IMR-90 (cell line): ENCODE data around the gene SGMS1. TPM values are rescaled to one million over a fixed set of nuclear protein-coding genes. Genes with fewer than 3 reads are reported as not detected.

Source experiments
- ATAC-seq: fragments of 200-7000 bp; cut with Tn5 transposase; 2 replicates; pipeline ENCODE4 v1.9.1; 2020; ENCODE audit warnings: low read depth, mild to moderate bottlenecking, moderate library complexity
- BruUV-seq: library from RNA; stranded (reverse); fragments of 400-500 nt; replicated peaks from 2 replicates; lab custom pipeline; 2021; lab: Mats Ljungman, UMichigan
- CTCF ChIA-PET: fragments of 300-600 bp; formaldehyde crosslinking; extraction: SDS; loops from one replicate; lab custom pipeline; 2021; ENCODE audit warnings: antibody characterized with exemption; lab: Yijun Ruan, JAX
- POLR2A ChIA-PET: fragments of 300-600 bp; sonication (Branson Sonifier 250); formaldehyde crosslinking; loops from one replicate; lab custom pipeline; 2022; ENCODE audit warnings: antibody characterized with exemption; ENCODE audit not compliant: unreplicated experiment; lab: Charles Lee
- DNase-seq: peaks from one replicate; pipeline ENCODE4 v3.0.0; 2013
- H2AFZ ChIP-seq: replicated peaks from 2 replicates; pipeline ENCODE3; 2013; ENCODE audit warnings: low read length, mild to moderate bottlenecking; ENCODE audit not compliant: poor library complexity
- H2AK5ac ChIP-seq: 2 replicates; pipeline ENCODE4 v1.6.1; 2013; ENCODE audit warnings: low read depth, low read length, inconsistent platforms
- H2AK9ac ChIP-seq: replicated peaks from 2 replicates; pipeline ENCODE3; 2013; ENCODE audit warnings: mild to moderate bottlenecking, low read depth, low read length, moderate library complexity; ENCODE audit not compliant: poor library complexity
- H2BK120ac ChIP-seq: 2 replicates; pipeline ENCODE4 v1.6.1; 2013; ENCODE audit warnings: low read depth, low read length, inconsistent platforms
- H2BK15ac ChIP-seq: 3 replicates; pipeline ENCODE4 v1.6.1; 2013; ENCODE audit warnings: low read depth, low read length, inconsistent platforms
- H2BK20ac ChIP-seq: 2 replicates; pipeline ENCODE4 v1.6.1; 2013; ENCODE audit warnings: low read depth, mild to moderate bottlenecking, inconsistent platforms, low read length, moderate library complexity
- H2BK5ac ChIP-seq: 2 replicates; pipeline ENCODE4 v1.6.1; 2013; ENCODE audit warnings: mild to moderate bottlenecking, low read depth, low read length, inconsistent platforms; ENCODE audit not compliant: poor library complexity, severe bottlenecking
- H3K14ac ChIP-seq: replicated peaks from 2 replicates; pipeline ENCODE4 v1.6.1; 2013; ENCODE audit warnings: low read depth, low read length, inconsistent platforms
- H3K18ac ChIP-seq: 2 replicates; pipeline ENCODE4 v1.6.1; 2013; ENCODE audit warnings: low read depth, low read length, control low read depth
- H3K23ac ChIP-seq: 2 replicates; pipeline ENCODE4 v1.6.1; 2013; ENCODE audit warnings: low read depth, low read length, inconsistent platforms
- H3K27ac ChIP-seq: 2 replicates; pipeline ENCODE4 v1.5.1; 2013; ENCODE audit warnings: mild to moderate bottlenecking, control low read depth, low read length; ENCODE audit not compliant: insufficient read depth
- H3K27me3 ChIP-seq: 2 replicates; pipeline ENCODE4 v1.6.1; 2013; ENCODE audit warnings: low read length; ENCODE audit not compliant: control insufficient read depth, insufficient read depth
- H3K36me3 ChIP-seq: 2 replicates; pipeline ENCODE4 v1.6.1; 2013; ENCODE audit warnings: low read length, mixed read lengths; ENCODE audit not compliant: control insufficient read depth, insufficient read depth
- H3K4ac ChIP-seq: 2 replicates; pipeline ENCODE4 v1.6.1; 2013; ENCODE audit warnings: low read depth, low read length, inconsistent platforms
- H3K4me1 ChIP-seq: 2 replicates; pipeline ENCODE4 v1.6.1; 2013; ENCODE audit warnings: low read length, mixed read lengths; ENCODE audit not compliant: control insufficient read depth, insufficient read depth
- H3K4me2 ChIP-seq: 2 replicates; pipeline ENCODE4 v1.6.1; 2013; ENCODE audit warnings: low read depth, mild to moderate bottlenecking, control low read depth, low read length, moderate library complexity
- H3K4me3 ChIP-seq: 2 replicates; pipeline ENCODE4 v1.5.1; 2013; ENCODE audit warnings: low read depth, mild to moderate bottlenecking, control low read depth, low read length, moderate library complexity; ENCODE audit not compliant: insufficient read depth
- H3K56ac ChIP-seq: 2 replicates; pipeline ENCODE4 v1.6.1; 2013; ENCODE audit warnings: low read length, inconsistent platforms; ENCODE audit not compliant: insufficient read depth; ENCODE audit errors: extremely low read depth
- H3K79me1 ChIP-seq, 2 experiments: 2 replicates each; pipeline ENCODE4 v1.6.1; 2013; ENCODE audit warnings: low read length in 2 of 2, inconsistent platforms in 1 of 2, low read depth in 1 of 2
- H3K9ac ChIP-seq: 2 replicates; pipeline ENCODE4 v1.6.1; 2013; ENCODE audit warnings: low read depth, low read length, control low read depth
- H3K9me1 ChIP-seq: 2 replicates; pipeline ENCODE4 v1.6.1; 2013; ENCODE audit warnings: low read length, inconsistent platforms; ENCODE audit not compliant: insufficient read depth
- H3K9me3 ChIP-seq: 2 replicates; pipeline ENCODE4 v1.6.1; 2013; ENCODE audit warnings: low read length; ENCODE audit not compliant: control insufficient read depth, insufficient read depth
- H4K20me1 ChIP-seq: 2 replicates; pipeline ENCODE4 v1.6.1; 2013; ENCODE audit warnings: low read length, inconsistent platforms; ENCODE audit not compliant: insufficient read depth
- H4K5ac ChIP-seq: 2 replicates; pipeline ENCODE4 v1.6.1; 2013; ENCODE audit warnings: mild to moderate bottlenecking, low read depth, low read length, control low read depth
- H4K8ac ChIP-seq, 2 experiments: 2 replicates each; pipeline ENCODE4 v1.6.1; 2013; ENCODE audit warnings: low read depth in 2 of 2, low read length in 2 of 2, control low read depth in 1 of 2, inconsistent platforms in 1 of 2
- H4K91ac ChIP-seq: 2 replicates; pipeline ENCODE4 v1.6.1; 2013; ENCODE audit warnings: low read depth, low read length, inconsistent platforms; ENCODE audit not compliant: insufficient read depth
- RFX5 ChIP-seq: IDR thresholded peaks from 2 replicates; pipeline ENCODE4 v1.8.0; 2012; ENCODE audit warnings: low read depth, mild to moderate bottlenecking, low read length, moderate library complexity
- WGBS, 2 experiments: methylation state at CpG; one replicate each; pipeline versions ENCODE4 v1.1.5 to v1.1.7; 2013; ENCODE audit warnings: missing lambda C conversion rate in 2 of 2; ENCODE audit not compliant: insufficient read length in 1 of 2; ENCODE audit errors: extremely low coverage in 2 of 2; 5-methylcytosine and 5-hydroxymethylcytosine counted together
- dilution Hi-C: fragments of 300-500 bp; cut with HindIII; formaldehyde crosslinking; loops from one replicate; pipeline ENCODE4 v1.14.3; 2018; ENCODE audit warnings: low sequenced_read_pairs; ENCODE audit not compliant: unreplicated experiment
- in situ Hi-C: fragments of 300-500 bp; cut with MboI; formaldehyde crosslinking; loops from 3 replicates; pipeline ENCODE4 v1.14.3; 2019; ENCODE audit warnings: low sequenced_read_pairs, inconsistent platforms, mixed read lengths
- intact Hi-C: fragments of 100-400 bp; cut with micrococcal nuclease; formaldehyde crosslinking; loops from 2 replicates; pipeline ENCODE4 v1.10.0; 2022
- polyA plus RNA-seq, 3 experiments: library from polyadenylated mRNA; depleted of rRNA; stranded (reverse); fragments of >200 nt; gene quantifications; 2 replicates each; pipeline ENCODE4 v1.2.3, GENCODE V29; 2012; ENCODE audit warnings: low replicate concordance in 1 of 3
- total RNA-seq: library from RNA; depleted of rRNA; stranded (reverse); fragments of >200 nt; gene quantifications from 2 replicates; pipeline ENCODE4 v1.2.3, GENCODE V29; 2012

The SGMS1 gene
- total and polyA plus RNA-seq, 2 of the 4 experiments (the other 2 are of a cell fraction): 9.8 to 30.8 TPM

GRCh38 chr10:50314169-50315071 is 309.3 kb downstream of the SGMS1 start:
- Histone ChIP-seq H2AK5ac (peak overlapping the region; percentile 18; the same call in 1 of the 2 replicates), H3K9ac (no peak overlapping the region), H2AFZ (no peak overlapping the region), H2BK15ac (no peak overlapping the region), H3K4me2 (no peak overlapping the region), H2AK9ac (no peak overlapping the region), H4K8ac (no peak overlapping the region), H3K27ac (no peak overlapping the region), H3K79me1 (peaks cover 9 to 26% of the 10 kb centered on the region in 2 experiments; a peak in 2 of 4 replicates), H4K91ac (no peak overlapping the region), H3K18ac (no peak overlapping the region), H3K27me3 (no peaks in the 10 kb centered on the region), H4K5ac (no peak overlapping the region; the same call in 1 of the 2 replicates), H3K14ac (no peak overlapping the region), H3K4me1 (no peaks in the 10 kb centered on the region; the same call in 1 of the 2 replicates), H3K36me3 (peaks cover 11% of the 10 kb centered on the region), H4K20me1 (no peaks in the 10 kb centered on the region), H3K56ac (no peak overlapping the region), H3K4me3 (no peak overlapping the region), H3K9me3 (no peaks in the 10 kb centered on the region), H2BK120ac (no peak overlapping the region), H3K4ac (no peak overlapping the region), H3K9me1 (no peaks in the 10 kb centered on the region), H3K23ac (no peak overlapping the region; the same call in 1 of the 2 replicates), H2BK20ac (no peak overlapping the region), H2BK5ac (no peak overlapping the region)
- ATAC-seq (no peak), DNase-seq (no peak)
- intact Hi-C loops (loop anchor here (5.0 kb wide), 1 partner anchor 118 kb away; no protein-coding TSS in a partner anchor), dilution Hi-C loops (no loop called here), in situ Hi-C loops (no loop called here)
- TF ChIP-seq RFX5: no peak
- ChIA-PET CTCF (interaction anchor here (1.1 kb wide), 1 partner anchor 99 kb away, joined by 3 read pairs; no protein-coding TSS in a partner anchor), POLR2A (interaction anchor here (0.6 kb wide), 1 partner anchor 310 kb away, joined by 3 read pairs; no protein-coding TSS in a partner anchor)
- no TSS peak for BruUV-seq
- 83% methylated on average over 1 of the region's 10 CpGs; no CpG with 5 or more reads in 1 of the 2 experiments for WGBS, 2 experiments
